Nephron (organoid): ENCODE results near the gene CISD3.

Experiments
- H3K27ac Mint-ChIP-seq, 3 experiments: 2 replicates each; pipeline ENCODE4 v1.8.0; 2020; ENCODE audit warnings: mixed read lengths in 3 of 3, mild to moderate bottlenecking in 2 of 3, moderate library complexity in 1 of 3
- H3K27me3 Mint-ChIP-seq: 2 replicates; pipeline ENCODE4 v1.8.0; 2021; ENCODE audit warnings: low read depth, mild to moderate bottlenecking, moderate library complexity, mixed read lengths
- H3K36me3 Mint-ChIP-seq: 2 replicates; pipeline ENCODE4 v1.8.0; 2020; ENCODE audit warnings: low read depth, mixed read lengths
- H3K4me1 Mint-ChIP-seq: 2 replicates; pipeline ENCODE4 v1.8.0; 2020; ENCODE audit warnings: mixed read lengths
- H3K4me3 Mint-ChIP-seq, 3 experiments: 2 replicates each; pipeline ENCODE4 v1.8.0; 2020; ENCODE audit warnings: mild to moderate bottlenecking in 3 of 3, mixed read lengths in 3 of 3, moderate library complexity in 2 of 3
- H3K9me3 Mint-ChIP-seq: 2 replicates; pipeline ENCODE4 v1.8.0; 2020; ENCODE audit warnings: mixed read lengths
- CTCF ChIP-seq, 3 experiments: fragments of 200-600 bp; sonication (generic); IDR thresholded peaks; one replicate each; pipeline ENCODE4 v1.5.0; 2021; ENCODE audit warnings: antibody characterized with exemption in 3 of 3; ENCODE audit not compliant: unreplicated experiment in 3 of 3

The CISD3 gene

DNA sequence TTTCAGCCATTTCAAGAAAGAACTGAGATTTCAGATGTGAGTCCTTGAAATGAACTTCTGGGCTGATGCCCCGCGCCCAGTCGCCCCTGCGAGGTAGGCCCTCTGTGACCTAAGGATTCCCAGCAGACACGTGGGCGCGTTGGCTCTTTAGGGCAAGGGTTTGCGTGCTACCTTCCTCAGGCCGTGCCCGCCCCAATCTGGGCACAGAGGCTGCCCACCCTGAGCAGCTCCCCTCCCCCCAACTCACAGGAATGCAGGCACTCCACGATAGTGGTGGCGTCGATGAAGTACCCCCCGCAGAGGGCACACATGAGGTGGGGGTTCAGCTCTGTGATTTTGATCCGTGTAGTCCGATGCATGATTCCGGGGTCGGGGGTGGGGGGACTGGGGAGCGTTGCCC, 9.9 kb downstream of the CISD3 start:
- Mint-ChIP-seq H3K27me3 (no peaks in the 10 kb centered on the region), H3K4me1 (peaks cover 54% of the 10 kb centered on the region), H3K9me3 (no peaks in the 10 kb centered on the region), H3K36me3 (peaks cover 28% of the 10 kb centered on the region), H3K4me3 (no peak overlapping the region), H3K27ac (no peak overlapping the region)
- no peak for TF ChIP-seq CTCF (IDR thresholded peaks at IDR 0.05; ENCODE audit: unreplicated experiment in 3 of 3)

GRCh38 chr17:38740806-38741205, 10.7 kb downstream of the CISD3 start:
- Mint-ChIP-seq H3K9me3 (no peaks in the 10 kb centered on the region), H3K36me3 (peaks cover 21% of the 10 kb centered on the region), H3K27ac (peak overlapping the region in 2 of 3 experiments; percentile 78 to 91), H3K4me3 (no peak overlapping the region), H3K4me1 (peaks cover 51% of the 10 kb centered on the region), H3K27me3 (no peaks in the 10 kb centered on the region)
- TF ChIP-seq CTCF (IDR thresholded peaks at IDR 0.05; ENCODE audit: unreplicated experiment in 3 of 3) = no peak

GRCh38 chr17:38741461-38741860, 11.3 kb downstream of the CISD3 start:
- Mint-ChIP-seq H3K4me3 (peak overlapping the region in 1 of 3 experiments; percentile 31), H3K4me1 (peaks cover 53% of the 10 kb centered on the region)

GRCh38 chr17:38741921-38742410, 11.8 kb downstream of the CISD3 start:
- Mint-ChIP-seq H3K4me1 (peaks cover 56% of the 10 kb centered on the region), H3K9me3 (no peaks in the 10 kb centered on the region), H3K36me3 (peaks cover 25% of the 10 kb centered on the region), H3K27me3 (no peaks in the 10 kb centered on the region), H3K27ac (peak overlapping the region; percentile 78 to 91 (median 83)), H3K4me3 (peak overlapping the region; percentile 46 to 69 (median 58))
- TF ChIP-seq CTCF (IDR thresholded peaks at IDR 0.05; ENCODE audit: unreplicated experiment in 3 of 3) = no peak

More at GRCh38 chr17:38741461-38741860, 11.3 kb downstream of the CISD3 start:
- Mint-ChIP-seq H3K36me3 (peaks cover 25% of the 10 kb centered on the region), H3K9me3 (no peaks in the 10 kb centered on the region), H3K27ac (peak overlapping the region; percentile 78 to 91 (median 83)), H3K27me3 (no peaks in the 10 kb centered on the region)
- no peak for TF ChIP-seq CTCF (IDR thresholded peaks at IDR 0.05; ENCODE audit: unreplicated experiment in 3 of 3)

- TF ChIP-seq CTCF (IDR thresholded peaks at IDR 0.05; ENCODE audit: unreplicated experiment in 3 of 3) = no peak
- peak overlapping the region; percentile 78 to 91 (median 83) for H3K27ac Mint-ChIP-seq
Measured at GRCh38 chr17:38742411-38743308, 12.5 kb downstream of the CISD3 start.

More at GRCh38 chr17:38742411-38743308, 12.5 kb downstream of the CISD3 start:
- Mint-ChIP-seq H3K36me3 (peaks cover 25% of the 10 kb centered on the region), H3K9me3 (no peaks in the 10 kb centered on the region), H3K27me3 (no peaks in the 10 kb centered on the region), H3K4me3 (peak overlapping the region; percentile 58 to 69 (median 59)), H3K4me1 (peaks cover 56% of the 10 kb centered on the region)
